ENCODE data around the gene XG. TPM values are rescaled to one million over a fixed set of nuclear protein-coding genes. Genes with fewer than 3 reads are reported as not detected.

XG gene
- total RNA-seq, 2 experiments from 2014 or later: not detected

GRCh38 chrX:2781226-2781571, 29.4 kb downstream of the XG start:
- Mint-ChIP-seq H3K4me3 (no peak overlapping the region), H3K4me1 (ENCODE audit: low read depth) (peaks cover 9% of the 10 kb centered on the region), H3K27me3 (peaks cover 2% of the 10 kb centered on the region), H3K9me3 (no peaks in the 10 kb centered on the region), H3K36me3 (ENCODE audit: low read depth) (no peaks in the 10 kb centered on the region), H3K27ac (no peak overlapping the region)
- intact Hi-C loops (cut with micrococcal nuclease): no loop called here
- no peak for DNase-seq
- ChIA-PET CTCF (no interaction called here), POLR2A (no interaction called here)
- TF ChIP-seq CTCF (IDR thresholded peaks at IDR 0.05): no peak
- ATAC-seq: no peak

GRCh38 chrX:2781698-2782097, 29.9 kb downstream of the XG start:
- DNase-seq (no peak), ATAC-seq (no peak)
- peaks cover 9% of the 10 kb centered on the region for H3K4me1 Mint-ChIP-seq (ENCODE audit: low read depth)
- H3K9me3 Mint-ChIP-seq: no peaks in the 10 kb centered on the region
- TF ChIP-seq CTCF (IDR thresholded peaks at IDR 0.05): no peak
- ChIA-PET CTCF (no interaction called here), POLR2A (no interaction called here)
- H3K27me3 Mint-ChIP-seq: peaks cover 2% of the 10 kb centered on the region
- H3K4me3 Mint-ChIP-seq: no peak overlapping the region
- no peak overlapping the region for H3K27ac Mint-ChIP-seq
- intact Hi-C loops (cut with micrococcal nuclease): no loop called here
- H3K36me3 Mint-ChIP-seq (ENCODE audit: low read depth): no peaks in the 10 kb centered on the region

- H3K4me3 Mint-ChIP-seq: no peak overlapping the region
- ATAC-seq: no peak
- no peak for TF ChIP-seq CTCF (IDR thresholded peaks at IDR 0.05)
- no peak for DNase-seq
- no peaks in the 10 kb centered on the region for H3K36me3 Mint-ChIP-seq (ENCODE audit: low read depth)
- no peak overlapping the region for H3K27ac Mint-ChIP-seq
- ChIA-PET POLR2A (no interaction called here), CTCF (no interaction called here)
- no peaks in the 10 kb centered on the region for H3K9me3 Mint-ChIP-seq
- peaks cover 9% of the 10 kb centered on the region for H3K4me1 Mint-ChIP-seq (ENCODE audit: low read depth)
- intact Hi-C loops (cut with micrococcal nuclease): no loop called here
- H3K27me3 Mint-ChIP-seq: peaks cover 2% of the 10 kb centered on the region
These were observed 30.3 kb downstream of the XG start for GRCh38 chrX:2782171-2782570.

GRCh38 chrX:2782778-2783177, 30.9 kb downstream of the XG start:
- intact Hi-C loops (cut with micrococcal nuclease): no loop called here
- no peak for DNase-seq
- TF ChIP-seq CTCF (IDR thresholded peaks at IDR 0.05): no peak

GRCh38 chrX:2784026-2784425, 32.2 kb downstream of the XG start:
- Mint-ChIP-seq H3K36me3 (ENCODE audit: low read depth) (no peaks in the 10 kb centered on the region), H3K4me1 (ENCODE audit: low read depth) (peaks cover 9% of the 10 kb centered on the region), H3K9me3 (no peaks in the 10 kb centered on the region), H3K27me3 (peaks cover 2% of the 10 kb centered on the region), H3K4me3 (no peak overlapping the region), H3K27ac (no peak overlapping the region)
- intact Hi-C loops (cut with micrococcal nuclease): no loop called here
- CTCF ChIA-PET: no interaction called here
- ATAC-seq: no peak
- DNase-seq: no peak
- TF ChIP-seq CTCF (IDR thresholded peaks at IDR 0.05): no peak
- POLR2A ChIA-PET: no interaction called here

More at GRCh38 chrX:2782778-2783177, 30.9 kb downstream of the XG start:
- Mint-ChIP-seq H3K4me3 (no peak overlapping the region), H3K27me3 (peaks cover 2% of the 10 kb centered on the region), H3K36me3 (ENCODE audit: low read depth) (no peaks in the 10 kb centered on the region), H3K9me3 (no peaks in the 10 kb centered on the region), H3K4me1 (ENCODE audit: low read depth) (peaks cover 9% of the 10 kb centered on the region), H3K27ac (no peak overlapping the region)
- POLR2A ChIA-PET: no interaction called here
- ATAC-seq: no peak
- CTCF ChIA-PET: no interaction called here

All from activated CD8-positive, alpha-beta T cell treated with anti-CD3 and anti-CD28 coated beads for 36 hours (primary cell).